ENCODE data around the gene EIF2AK2.
"Not testable (repeated sequence)": the region's sequence is repeated elsewhere in the genome, so short reads cannot be mapped to it uniquely, and the experiment has no call there.

Gene EIF2AK2

GRCh38 chr2:37156857-37157714, at the start of gene EIF2AK2:
Gene EIF2AK2 (minus strand): TSS chr2:37156980. CDS start chr2:37147806, 9,174 bp downstream.
- peak; percentile 86 for DNase-seq

GRCh38 chr2:37205689-37206341, 49.0 kb upstream of the EIF2AK2 start:
- no peak for DNase-seq

DNA sequence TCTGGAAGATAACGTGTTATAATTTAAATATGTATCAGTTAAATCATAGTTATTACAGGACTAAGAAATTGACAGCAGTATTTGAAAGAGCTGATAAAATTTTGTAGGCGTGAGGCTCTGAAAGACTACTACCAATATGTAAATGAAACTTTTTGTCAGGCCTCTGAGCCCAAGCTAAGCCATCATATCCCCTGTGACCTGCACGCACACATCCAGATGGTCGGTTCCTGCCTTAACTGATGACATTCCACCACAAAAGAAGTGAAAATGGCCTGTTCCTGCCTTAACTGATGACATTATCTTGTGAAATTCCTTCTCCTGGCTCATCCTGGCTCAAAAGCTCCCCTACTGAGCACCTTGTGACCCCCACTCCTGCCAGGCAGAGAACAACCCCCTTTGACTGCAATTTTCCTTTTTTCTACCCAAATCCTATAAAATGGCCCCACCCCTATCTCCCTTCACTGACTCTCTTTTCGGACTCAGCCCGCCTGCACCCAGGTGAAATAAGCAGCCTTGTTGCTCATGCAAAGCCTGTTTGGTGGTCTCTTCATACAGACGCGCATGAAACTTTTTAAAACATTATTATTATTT, 48.4 kb upstream of the EIF2AK2 start:
- not testable (repeated sequence) for DNase-seq

DNA sequence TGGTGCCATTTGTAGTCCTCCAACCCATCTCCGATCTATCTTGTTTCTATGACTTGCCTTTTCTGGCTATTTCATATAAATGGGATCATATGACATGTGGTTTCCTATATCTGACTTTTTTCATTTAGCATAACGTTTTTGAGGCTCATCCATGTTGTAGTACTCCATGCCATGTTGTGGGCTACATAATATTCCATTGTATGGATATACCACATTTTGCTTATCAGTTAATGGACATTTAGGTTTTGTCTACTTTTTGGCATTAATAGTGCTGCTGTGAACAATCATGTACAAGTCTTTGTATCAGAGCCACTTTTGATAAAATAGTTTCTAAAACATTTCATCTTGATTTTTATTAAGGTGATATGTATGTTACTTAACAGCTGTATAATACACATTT, 46.9 kb upstream of the EIF2AK2 start:
- DNase-seq: no peak

- peak; percentile 6 for DNase-seq
Observed at GRCh38 chr2:37201766-37202165, 45.0 kb upstream of the EIF2AK2 start.

DNA sequence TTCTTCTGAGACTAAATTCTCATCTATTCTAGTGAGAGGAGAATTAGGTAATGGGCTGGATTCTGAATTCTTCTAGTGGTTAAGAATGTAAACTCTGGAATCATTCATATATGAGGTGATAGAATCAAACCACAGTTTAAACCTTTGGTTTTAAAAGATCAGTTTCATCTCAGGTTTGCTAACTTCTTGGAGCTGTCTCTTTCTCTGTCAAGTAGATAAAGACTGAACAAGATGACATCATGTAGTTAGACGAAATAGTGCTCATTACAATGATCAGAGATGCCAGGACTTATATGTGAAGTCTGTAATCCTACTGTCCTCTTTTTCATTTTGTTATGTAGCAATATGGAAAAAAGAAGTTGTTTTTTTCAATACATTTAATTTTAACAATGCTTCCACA, 44.4 kb upstream of the EIF2AK2 start:
- no peak for DNase-seq

DNA sequence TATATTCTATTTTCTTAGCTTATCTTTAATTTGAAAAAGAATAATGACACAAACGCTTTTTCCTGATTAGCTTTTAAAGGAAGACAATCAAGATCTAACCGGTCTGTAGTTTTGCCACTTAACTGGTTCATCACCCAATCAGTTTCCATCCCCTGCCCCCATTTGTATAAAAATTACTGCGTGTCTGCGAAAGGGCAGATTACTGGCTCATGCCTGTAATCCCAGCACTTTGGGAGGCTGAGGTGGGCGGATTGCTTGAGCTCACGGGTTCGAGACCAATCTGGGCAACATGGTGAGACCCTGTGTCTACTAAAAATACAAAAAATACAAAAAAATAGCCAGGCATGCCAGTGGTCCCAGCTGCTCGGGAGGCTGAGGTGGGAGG, 41.9 kb upstream of the EIF2AK2 start:
- no peak for DNase-seq

GRCh38 chr2:37196320-37197195, 39.8 kb upstream of the EIF2AK2 start, which contains the start of gene CEBPZOS:
Gene CEBPZOS (plus strand): TSS chr2:37196496. CDS start chr2:37199705, 3,209 bp downstream.
- peak; percentile 89 for DNase-seq

GRCh38 chr2:37195862-37196319, 39.1 kb upstream of the EIF2AK2 start:
- DNase-seq: peak; percentile 6

DNA sequence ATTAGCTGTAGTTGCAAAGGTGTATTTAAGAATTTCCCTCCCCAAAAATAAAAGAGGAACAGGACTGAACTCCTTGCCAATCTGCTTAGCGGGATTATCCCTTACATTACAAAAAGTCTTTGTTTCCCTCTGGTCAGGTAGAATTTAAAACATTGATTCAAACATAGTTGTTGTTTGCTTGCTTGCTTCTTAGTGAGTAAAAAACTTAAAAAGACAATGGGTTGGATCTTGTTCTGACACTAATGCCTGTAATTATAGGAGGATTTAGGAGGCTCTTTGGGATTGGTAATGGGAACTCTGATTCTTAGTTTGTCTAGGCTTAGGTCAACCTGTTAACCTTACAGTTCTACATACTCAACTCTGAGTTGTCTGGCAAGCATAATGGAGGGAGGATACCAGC, 35.8 kb upstream of the EIF2AK2 start:
- DNase-seq: no peak

- no peak for DNase-seq
Observed at GRCh38 chr2:37191747-37192146, 35.0 kb upstream of the EIF2AK2 start.

DNA sequence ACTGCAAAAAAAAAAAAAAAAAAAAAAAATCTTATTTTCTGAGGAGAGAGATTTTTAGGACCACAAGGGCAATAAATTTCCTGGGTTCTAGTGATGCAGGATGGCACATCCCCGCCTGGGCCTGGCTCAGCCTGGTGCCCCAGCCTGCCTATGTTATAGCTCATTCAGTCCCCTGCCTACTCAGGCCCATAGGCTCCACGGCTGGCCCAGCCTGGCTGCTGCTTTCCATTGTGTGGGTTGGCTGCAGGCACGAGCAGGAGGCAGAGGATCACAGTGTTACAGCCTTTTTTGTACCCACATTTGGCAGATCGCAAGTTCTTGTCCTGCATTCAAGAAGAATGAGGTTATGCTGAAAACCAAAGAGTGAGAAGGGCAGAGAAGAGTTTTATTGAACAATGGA, 34.5 kb upstream of the EIF2AK2 start:
- no peak for DNase-seq

DNA sequence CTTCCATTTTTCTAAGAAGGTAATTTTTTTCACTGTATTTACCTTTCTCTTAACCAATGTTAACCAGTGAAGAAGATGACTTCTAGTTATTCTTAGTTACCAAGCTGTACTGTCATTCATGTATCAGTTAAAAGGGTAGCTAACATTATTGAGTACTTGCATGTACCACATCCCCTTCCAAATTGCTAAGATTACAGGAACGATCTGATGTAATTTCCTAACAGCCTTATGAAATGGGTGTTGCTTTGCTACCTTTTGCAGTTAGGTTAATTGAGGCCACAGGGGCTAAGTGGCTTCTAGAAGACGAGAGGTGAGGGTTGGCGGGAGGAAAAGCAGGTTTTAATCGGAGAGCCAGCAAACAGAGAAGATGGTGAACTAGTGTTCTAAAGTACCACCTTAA, 33.5 kb upstream of the EIF2AK2 start:
- no peak for DNase-seq

GRCh38 chr2:37189452-37190153, 32.8 kb upstream of the EIF2AK2 start:
- DNase-seq: no peak

GRCh38 chr2:37188570-37188969, 31.8 kb upstream of the EIF2AK2 start, which contains the start of gene SULT6B1:
Gene SULT6B1 (minus strand): TSS chr2:37188670. CDS start chr2:37188640, 30 bp downstream.
- no peak for DNase-seq

DNA sequence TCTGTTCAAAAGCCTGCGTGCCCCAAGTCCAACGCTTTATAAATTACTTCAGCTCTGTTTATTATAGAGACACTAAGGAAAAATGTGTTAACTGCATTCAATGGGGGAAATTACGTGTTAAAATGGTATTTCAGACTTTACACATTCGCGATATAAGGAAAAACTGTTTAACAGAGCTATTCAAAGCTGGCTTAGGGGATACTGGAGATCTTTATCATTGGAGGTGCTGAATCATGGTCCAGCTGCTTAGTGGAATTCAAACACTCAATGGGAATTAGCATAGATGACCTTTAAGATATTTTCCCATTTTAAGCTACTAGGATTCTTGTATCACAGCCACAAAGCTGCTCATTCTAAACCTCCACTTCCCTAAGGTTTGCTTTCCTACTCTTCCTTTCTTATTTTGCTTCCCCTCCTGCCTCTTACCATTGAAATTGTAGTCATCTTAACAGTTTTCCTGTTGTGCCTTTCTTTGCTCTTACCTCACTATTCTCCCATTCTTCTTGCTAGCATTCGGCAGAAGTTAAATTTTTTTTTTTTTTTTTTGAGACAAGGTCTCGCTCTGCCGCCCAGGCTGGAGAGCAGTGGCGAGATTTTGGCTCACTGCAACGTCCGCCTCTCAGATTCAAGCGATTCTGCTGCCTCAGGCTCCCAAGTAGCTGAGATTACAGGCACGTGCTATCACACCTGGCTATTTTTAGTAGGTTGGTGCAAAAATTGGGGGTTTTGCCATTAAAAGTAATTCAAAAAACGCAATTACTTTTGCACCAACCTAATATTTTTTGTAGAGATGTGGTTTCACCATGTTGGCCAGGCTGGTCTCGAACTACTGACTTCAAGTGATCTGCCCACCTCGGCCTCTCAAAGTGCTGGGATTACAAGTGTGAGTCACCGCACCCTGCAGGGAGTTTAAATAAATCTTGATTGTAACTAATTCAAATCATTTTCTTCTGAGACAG, 25.2 kb upstream of the EIF2AK2 start:
- DNase-seq: no peak

DNA sequence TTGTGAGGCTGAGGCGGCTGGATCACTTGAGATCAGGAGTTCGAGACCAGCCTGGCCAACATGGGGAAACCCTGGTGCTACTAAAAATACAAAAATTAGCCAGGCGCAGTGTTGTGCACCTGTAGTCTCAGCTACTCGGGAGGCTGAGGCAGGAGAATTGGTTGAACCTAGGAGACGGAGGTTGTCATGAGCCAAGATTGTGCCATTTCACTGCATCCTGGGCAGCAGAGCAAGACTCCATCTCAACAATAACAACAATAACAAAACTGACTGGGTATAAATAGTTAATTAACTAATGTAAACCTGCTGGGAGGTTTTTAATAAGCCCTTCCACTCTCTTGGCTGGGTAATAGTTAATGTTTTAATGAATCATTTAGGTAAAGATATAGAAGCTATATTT, 23.9 kb upstream of the EIF2AK2 start:
- no peak for DNase-seq

- no peak for DNase-seq
Observed at GRCh38 chr2:37180006-37180639, 23.3 kb upstream of the EIF2AK2 start.

GRCh38 chr2:37173741-37174140, 17.0 kb upstream of the EIF2AK2 start:
- DNase-seq: no peak

DNA sequence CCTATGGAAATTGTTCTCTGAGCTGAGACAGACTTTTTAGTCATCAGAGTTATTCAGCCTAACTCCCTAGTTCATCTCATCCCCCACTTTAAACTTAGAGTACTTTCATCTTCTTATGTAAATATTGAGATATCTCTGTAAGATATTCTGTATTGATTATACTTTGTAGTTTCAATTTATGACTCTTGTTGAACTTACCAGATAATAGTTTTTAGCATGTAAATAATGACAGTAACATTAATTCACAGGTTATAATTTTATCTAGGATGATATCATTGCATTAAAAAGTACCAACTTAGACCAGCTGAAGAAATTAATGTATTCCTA, 14.8 kb upstream of the EIF2AK2 start:
- DNase-seq: no peak

Data from CD4-positive, alpha-beta T cell treated with Interleukin-6 for 4 hours (primary cell).